GM12878 (cell line): ENCODE data around the gene HTRA3. TPM values are rescaled to one million over a fixed set of nuclear protein-coding genes. Genes with fewer than 3 reads are reported as not detected.

Experiments used
- ATAC-seq: fragments of 200-7000 bp; cut with Tn5 transposase; 3 replicates; pipeline ENCODE4 v1.9.1; 2020; ENCODE audit warnings: mild to moderate bottlenecking, moderate library complexity
- BruUV-seq: library from RNA; stranded (reverse); fragments of 400-500 nt; replicated peaks from 2 replicates; lab custom pipeline; 2021; lab: Mats Ljungman, UMichigan
- CTCF ChIA-PET: fragments of 300-600 bp; sonication (Branson Sonifier 250); formaldehyde crosslinking; extraction: SDS; loops from one replicate; lab custom pipeline; 2021; ENCODE audit warnings: inconsistent platforms; lab: Yijun Ruan, JAX
- POLR2A ChIA-PET: fragments of 350-600 bp; formaldehyde crosslinking; extraction: SDS; loops from one replicate; lab custom pipeline; 2021; ENCODE audit warnings: inconsistent platforms; lab: Charles Lee
- RAD21 ChIA-PET: fragments of 300-600 bp; sonication (Branson Sonifier 250); formaldehyde crosslinking; loops from one replicate; lab custom pipeline; 2023; ENCODE audit warnings: antibody characterized with exemption; ENCODE audit not compliant: unreplicated experiment; lab: Charles Lee
- SMC1A ChIA-PET: fragments of 300-600 bp; sonication (Branson Sonifier 250); formaldehyde crosslinking; loops from one replicate; lab custom pipeline; 2023; ENCODE audit not compliant: unreplicated experiment, uncharacterized antibody; lab: Charles Lee
- DNase-seq: peaks from one replicate; pipeline ENCODE4 v3.0.0-alpha.2; 2011; ENCODE audit warnings: low read depth, low spot score
- FAIRE-seq: peaks from 3 replicates; lab custom pipeline; 2011; peaks lifted over from hg19 to GRCh38; lab: Jason Lieb, UNC
- H2AFZ ChIP-seq: 2 replicates; pipeline ENCODE4 v1.6.0; 2011; ENCODE audit warnings: low read depth, low read length, control low read depth; ENCODE audit not compliant: control insufficient read depth
- H3K27ac ChIP-seq: 2 replicates; pipeline ENCODE4 v1.5.1; 2011; ENCODE audit warnings: control low read depth; ENCODE audit not compliant: control insufficient read depth, insufficient read depth
- H3K27me3 ChIP-seq, 2 experiments: replicated peaks in 1 of 2; 2 replicates each; pipeline versions ENCODE4 v1.6.0 to v1.6.1; 2011; ENCODE audit warnings: low read length in 1 of 2; ENCODE audit not compliant: control insufficient read depth in 2 of 2, insufficient read depth in 2 of 2
- H3K36me3 ChIP-seq, 2 experiments: 2 replicates each; pipeline ENCODE4 v1.5.1; 2011; ENCODE audit warnings: low read length in 1 of 2; ENCODE audit not compliant: control insufficient read depth in 2 of 2, insufficient read depth in 2 of 2
- H3K4me1 ChIP-seq: 2 replicates; pipeline ENCODE4 v1.6.1; 2011; ENCODE audit warnings: mild to moderate bottlenecking, low read length, moderate library complexity, mixed read lengths; ENCODE audit not compliant: control insufficient read depth, insufficient read depth
- H3K4me2 ChIP-seq: 2 replicates; pipeline ENCODE4 v1.6.0; 2011; ENCODE audit warnings: control low read depth; ENCODE audit not compliant: control insufficient read depth, insufficient read depth
- H3K4me3 ChIP-seq: fragments of 200-600 bp; sonication (generic); 2 replicates; pipeline ENCODE4 v1.5.1; 2016
- H3K79me2 ChIP-seq: 2 replicates; pipeline ENCODE4 v1.6.0; 2011; ENCODE audit warnings: low read length; ENCODE audit not compliant: control insufficient read depth, insufficient read depth
- H3K9ac ChIP-seq: 2 replicates; pipeline ENCODE4 v1.8.0; 2011; ENCODE audit warnings: low read length, control low read depth, mixed read lengths; ENCODE audit not compliant: control insufficient read depth, insufficient read depth
- H3K9me3 ChIP-seq: replicated peaks from 3 replicates; pipeline ENCODE4 v1.5.1; 2011; ENCODE audit warnings: mild to moderate bottlenecking, low read length; ENCODE audit not compliant: control insufficient read depth, insufficient read depth
- H4K20me1 ChIP-seq: 2 replicates; pipeline ENCODE4 v1.6.0; 2011; ENCODE audit not compliant: control insufficient read depth, insufficient read depth
- ASH2L ChIP-seq: fragments of 300-600, 200-600 bp; sonication (generic); IDR thresholded peaks from 2 replicates; pipeline ENCODE4 v1.6.1; 2017; ENCODE audit warnings: low read depth, mild to moderate bottlenecking, borderline replicate concordance
- BRCA1 ChIP-seq: IDR thresholded peaks from 2 replicates; pipeline ENCODE4 v1.6.1; 2011; ENCODE audit warnings: low read depth, low read length, improper control_type of control experiment
- CBX5 ChIP-seq: sonication (generic); IDR thresholded peaks from 2 replicates; pipeline ENCODE4 v1.6.1; 2016; ENCODE audit warnings: low read depth, moderate library complexity, mild to moderate bottlenecking, inconsistent platforms
- ESRRA ChIP-seq: IDR thresholded peaks from 2 replicates; pipeline ENCODE4 v1.6.1; 2012; ENCODE audit warnings: mild to moderate bottlenecking, low read length, improper control_type of control experiment
- FOXM1 ChIP-seq: IDR thresholded peaks from 2 replicates; pipeline ENCODE4 v1.6.1; 2012; ENCODE audit warnings: low read depth, mild to moderate bottlenecking, inconsistent platforms, low read length, moderate library complexity
- GABPA ChIP-seq: IDR thresholded peaks from 2 replicates; pipeline ENCODE4 v1.6.1; 2014; ENCODE audit warnings: antibody characterized with exemption, low read depth, mild to moderate bottlenecking, inconsistent platforms
- IKZF1 ChIP-seq: fragments of 450-650 bp; conservative IDR thresholded peaks from 2 replicates; pipeline ENCODE4 v1.6.1; 2017; ENCODE audit warnings: antibody characterized with exemption, mild to moderate bottlenecking
- JUNB ChIP-seq: IDR thresholded peaks from 2 replicates; pipeline ENCODE4 v1.6.1; 2016; ENCODE audit warnings: antibody characterized with exemption, mild to moderate bottlenecking
- MEF2A ChIP-seq: IDR thresholded peaks from 2 replicates; pipeline ENCODE4 v1.6.1; 2011; ENCODE audit warnings: low read depth, mild to moderate bottlenecking, low read length, moderate library complexity; ENCODE audit not compliant: insufficient read depth
- MTA2 ChIP-seq: fragments of 450-650 bp; IDR thresholded peaks from 2 replicates; pipeline ENCODE4 v1.6.1; 2016; ENCODE audit warnings: low read depth, mild to moderate bottlenecking, moderate library complexity
- MXI1 ChIP-seq: fragments of 150-350 bp; IDR thresholded peaks from 2 replicates; pipeline ENCODE4 v1.6.1; 2011; ENCODE audit warnings: low read depth, mild to moderate bottlenecking, inconsistent platforms, low read length, improper control_type of control experiment
- NBN ChIP-seq: fragments of 450-650 bp; IDR thresholded peaks from 2 replicates; pipeline ENCODE4 v1.6.1; 2016
- NR2C2 ChIP-seq: IDR thresholded peaks from 2 replicates; pipeline ENCODE4 v1.6.1; 2011; ENCODE audit warnings: borderline replicate concordance, low read depth; ENCODE audit not compliant: control insufficient read depth, insufficient read length
- PAX5 ChIP-seq: IDR thresholded peaks from 2 replicates; pipeline ENCODE4 v1.6.1; 2011; ENCODE audit warnings: low read depth, low read length, borderline replicate concordance
- PML ChIP-seq: IDR thresholded peaks from 2 replicates; pipeline ENCODE4 v1.6.1; 2012; ENCODE audit warnings: low read length, inconsistent platforms
- RFX5 ChIP-seq: IDR thresholded peaks from 2 replicates; pipeline ENCODE4 v1.6.1; 2011; ENCODE audit warnings: low read depth, low read length, improper control_type of control experiment
- SMAD1 ChIP-seq: fragments of 450-650 bp; IDR thresholded peaks from 2 replicates; pipeline ENCODE4 v1.6.1; 2018; ENCODE audit warnings: mild to moderate bottlenecking, low read depth; ENCODE audit not compliant: partially characterized antibody
- SRF ChIP-seq, 2 experiments: IDR thresholded peaks; 2 replicates each; pipeline ENCODE4 v1.6.1; 2011; ENCODE audit warnings: low read depth in 2 of 2, low read length in 2 of 2, mild to moderate bottlenecking in 1 of 2, moderate library complexity in 1 of 2
- USF1 ChIP-seq: IDR thresholded peaks from 2 replicates; pipeline ENCODE4 v1.6.1; 2011; ENCODE audit warnings: borderline replicate concordance, low read depth, mild to moderate bottlenecking, moderate library complexity, mixed read lengths, low read length; ENCODE audit not compliant: insufficient read depth; ENCODE audit errors: extremely low read length
- ZNF384 ChIP-seq: IDR thresholded peaks from 2 replicates; pipeline ENCODE4 v1.6.1; 2012; ENCODE audit warnings: low read depth, mild to moderate bottlenecking, low read length, improper control_type of control experiment, borderline replicate concordance
- WGBS: methylation state at CpG from one replicate; pipeline ENCODE4 v1.1.6; 2016; ENCODE audit warnings: low lambda C conversion rate; ENCODE audit not compliant: insufficient replicate concordance, insufficient coverage; ENCODE audit errors: missing lambda C conversion rate; 5-methylcytosine and 5-hydroxymethylcytosine counted together
- in situ Hi-C: fragments of 300-500 bp; cut with MboI; formaldehyde crosslinking; loops from 9 replicates; pipeline ENCODE4 v1.14.3; 2018; ENCODE audit warnings: mixed read lengths
- intact Hi-C: fragments of 100-400 bp; cut with micrococcal nuclease; formaldehyde crosslinking; loops from one replicate; pipeline ENCODE4 v1.14.2; 2022; ENCODE audit not compliant: unreplicated experiment
- polyA plus RNA-seq, 11 experiments: library from polyadenylated mRNA; depleted of rRNA in 4 of 11; unstranded in 6 of 11; stranded (reverse) in 5 of 11; fragments of >200 nt; fragmentation: Nextera tagmentation in 4 of 11; fragmentation: Illumina TruSeq in 1 of 11; extraction: Ambion mirVana in 4 of 11; extraction: Trizol in 1 of 11; gene quantifications; 1 replicate in 1 of 11; 2 replicates in 10 of 11; pipeline versions ENCODE4 v1.2.1 to v1.2.3, GENCODE V29; 2011 to 2016; ENCODE audit warnings: inconsistent platforms in 2 of 11, missing spikeins in 2 of 11, low read depth in 1 of 11
- total RNA-seq, 4 experiments: library from RNA; depleted of rRNA in 3 of 4; stranded (reverse); fragments of >200 nt in 3 of 4; fragmentation: Illumina TruSeq in 1 of 4; extraction: Trizol in 1 of 4; gene quantifications; 2 replicates each; pipeline versions ENCODE4 v1.2.1 to v1.2.3, GENCODE V29; 2013 to 2021
- TF ChIP-seq, protein P1 (sequence below): fragments of 450-650 bp; formaldehyde crosslinking; IDR thresholded peaks from 2 replicates; pipeline ENCODE4 v1.5.0; 2022; ENCODE audit warnings: mild to moderate bottlenecking, missing genetic modification characterization

The HTRA3 gene
- total and polyA plus RNA-seq, 10 of the 15 experiments (the other 5 are each of a cell fraction or from before 2014, with no cell fraction given), result 0.04 to 1.2 (median 0.08) TPM; not detected in 7

- TF ChIP-seq, protein P1, sequence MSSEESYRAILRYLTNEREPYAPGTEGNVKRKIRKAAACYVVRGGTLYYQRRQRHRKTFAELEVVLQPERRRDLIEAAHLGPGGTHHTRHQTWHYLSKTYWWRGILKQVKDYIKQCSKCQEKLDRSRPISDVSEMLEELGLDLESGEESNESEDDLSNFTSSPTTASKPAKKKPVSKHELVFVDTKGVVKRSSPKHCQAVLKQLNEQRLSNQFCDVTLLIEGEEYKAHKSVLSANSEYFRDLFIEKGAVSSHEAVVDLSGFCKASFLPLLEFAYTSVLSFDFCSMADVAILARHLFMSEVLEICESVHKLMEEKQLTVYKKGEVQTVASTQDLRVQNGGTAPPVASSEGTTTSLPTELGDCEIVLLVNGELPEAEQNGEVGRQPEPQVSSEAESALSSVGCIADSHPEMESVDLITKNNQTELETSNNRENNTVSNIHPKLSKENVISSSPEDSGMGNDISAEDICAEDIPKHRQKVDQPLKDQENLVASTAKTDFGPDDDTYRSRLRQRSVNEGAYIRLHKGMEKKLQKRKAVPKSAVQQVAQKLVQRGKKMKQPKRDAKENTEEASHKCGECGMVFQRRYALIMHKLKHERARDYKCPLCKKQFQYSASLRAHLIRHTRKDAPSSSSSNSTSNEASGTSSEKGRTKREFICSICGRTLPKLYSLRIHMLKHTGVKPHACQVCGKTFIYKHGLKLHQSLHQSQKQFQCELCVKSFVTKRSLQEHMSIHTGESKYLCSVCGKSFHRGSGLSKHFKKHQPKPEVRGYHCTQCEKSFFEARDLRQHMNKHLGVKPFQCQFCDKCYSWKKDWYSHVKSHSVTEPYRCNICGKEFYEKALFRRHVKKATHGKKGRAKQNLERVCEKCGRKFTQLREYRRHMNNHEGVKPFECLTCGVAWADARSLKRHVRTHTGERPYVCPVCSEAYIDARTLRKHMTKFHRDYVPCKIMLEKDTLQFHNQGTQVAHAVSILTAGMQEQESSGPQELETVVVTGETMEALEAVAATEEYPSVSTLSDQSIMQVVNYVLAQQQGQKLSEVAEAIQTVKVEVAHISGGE (CRISPR knock-in tag), result no peak
- no peak for TF ChIP-seq PML
Observed at GRCh38 chr4:8294775-8295174, 25.2 kb downstream of the HTRA3 start (continued).

GRCh38 chr4:8295471-8295870, 25.9 kb downstream of the HTRA3 start:
- no peak overlapping the region for H2AFZ ChIP-seq

More at GRCh38 chr4:8295471-8295870, 25.9 kb downstream of the HTRA3 start:
- ATAC-seq, result no peak
- H3K4me2 ChIP-seq, result no peak overlapping the region
- no peak overlapping the region for H3K4me3 ChIP-seq
- RAD21 ChIA-PET, result no interaction called here
- POLR2A ChIA-PET, result no interaction called here
- no peak overlapping the region for H3K9ac ChIP-seq
- H3K36me3 ChIP-seq, result no peaks in the 10 kb centered on the region
- SMC1A ChIA-PET, result no interaction called here
- TF ChIP-seq SRF (IDR thresholded peaks at IDR 0.05; ENCODE audit: low read depth in 2 of 2, low read length in 2 of 2), result no peak
- TF ChIP-seq MTA2, result no peak
- TF ChIP-seq MXI1, result no peak
- no peak for TF ChIP-seq BRCA1
- TF ChIP-seq ESRRA, result no peak
- no peak for TF ChIP-seq SMAD1
- no peak for TF ChIP-seq JUNB
- no peak for TF ChIP-seq FOXM1
- TF ChIP-seq GABPA, result no peak
- no peak for TF ChIP-seq NR2C2
- no peak for TF ChIP-seq CBX5
- no peak for TF ChIP-seq MEF2A
- TF ChIP-seq PML, result no peak
- TF ChIP-seq USF1, result no peak
- no peak for TF ChIP-seq RFX5
- no peak for TF ChIP-seq ASH2L
- TF ChIP-seq IKZF1, result no peak
- TF ChIP-seq PAX5, result no peak
- TF ChIP-seq ZNF384, result no peak
- no peak for TF ChIP-seq NBN
- no peaks in the 10 kb centered on the region; the same call in 1 of the 2 replicates for H4K20me1 ChIP-seq
- no peaks in the 10 kb centered on the region for H3K4me1 ChIP-seq
- BruUV-seq, result no TSS peak
- in situ Hi-C loops, result no loop called here
- no peaks in the 10 kb centered on the region for H3K27me3 ChIP-seq
- CTCF ChIA-PET, result no interaction called here
- intact Hi-C loops, result no loop called here
- no peaks in the 10 kb centered on the region for H3K79me2 ChIP-seq
- WGBS, result 35% methylated on average over 6 of the region's 6 CpGs
- H3K27ac ChIP-seq, result no peak overlapping the region
- H3K9me3 ChIP-seq, result no peaks in the 10 kb centered on the region
- FAIRE-seq, result no peak
- DNase-seq, result no peak
